Germinal center (tissue), 1 donor: ENCODE data around the gene NR2C1.

Experiments used
- DNase-seq: peaks from one replicate; pipeline ENCODE4 v3.0.0; 2012; ENCODE audit warnings: mixed read lengths, low spot score

Gene NR2C1

DNA sequence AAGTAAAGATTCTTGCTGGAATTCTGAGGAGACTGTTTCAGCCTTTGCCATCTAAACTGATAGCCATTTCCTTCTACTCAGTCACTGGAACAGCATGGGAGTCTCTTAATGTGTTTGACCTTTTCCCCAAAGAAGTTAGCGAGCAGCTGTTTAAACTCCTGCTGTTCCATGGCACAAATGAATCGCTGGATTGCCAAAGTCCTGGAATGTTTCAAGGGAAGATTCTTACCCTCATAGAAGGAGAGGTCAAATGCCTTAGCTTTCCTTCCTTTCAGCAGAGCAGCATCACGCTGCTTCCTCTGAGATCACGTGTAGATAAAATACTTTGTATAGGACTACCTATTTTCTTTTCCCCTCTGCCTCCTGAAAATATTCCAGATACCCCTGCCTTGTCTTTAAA lies 10.5 kb upstream of the NR2C1 start:
- no peak for DNase-seq

DNA sequence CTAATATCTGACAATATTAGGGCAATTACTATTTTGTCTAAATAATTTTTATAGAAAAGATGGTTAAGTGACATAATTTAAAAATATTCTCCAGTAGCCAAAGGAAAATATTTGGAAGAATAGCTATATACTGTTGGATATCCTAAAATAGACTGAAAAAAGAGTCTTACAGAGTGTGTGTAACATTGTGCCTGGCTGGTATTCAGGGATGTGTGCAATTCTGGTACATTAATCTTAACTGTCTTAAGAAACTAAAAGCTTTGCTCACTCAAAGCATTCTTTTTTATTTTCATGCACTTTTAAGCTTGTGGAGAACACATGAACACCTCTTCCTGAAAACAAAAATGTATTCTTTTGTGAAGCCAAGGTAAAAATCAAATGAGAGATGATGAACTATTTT lies 10.1 kb upstream of the NR2C1 start:
- no peak for DNase-seq

DNA sequence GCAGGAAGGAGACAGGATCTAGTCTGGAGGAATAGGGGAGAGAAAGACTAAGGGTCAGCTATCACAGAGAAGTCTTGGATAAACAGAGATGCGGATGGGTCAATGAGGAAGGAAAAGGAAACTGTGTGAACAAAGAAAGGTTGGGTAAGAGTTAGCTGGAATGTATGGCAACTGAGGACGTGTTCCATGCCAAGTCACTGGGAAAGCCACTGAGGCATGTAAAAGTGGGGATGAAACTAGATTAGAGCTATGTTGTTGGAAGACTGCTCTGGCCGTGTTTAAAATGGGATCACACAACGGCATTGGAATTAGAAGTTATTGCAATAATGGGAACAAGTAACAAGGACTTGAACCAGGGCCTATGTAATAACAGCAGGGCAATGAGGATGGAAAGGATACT lies 3.9 kb upstream of the NR2C1 start:
- DNase-seq = no peak

GRCh38 chr12:95074766-95075165 lies 1.3 kb upstream of the NR2C1 start:
- DNase-seq = no peak

DNA sequence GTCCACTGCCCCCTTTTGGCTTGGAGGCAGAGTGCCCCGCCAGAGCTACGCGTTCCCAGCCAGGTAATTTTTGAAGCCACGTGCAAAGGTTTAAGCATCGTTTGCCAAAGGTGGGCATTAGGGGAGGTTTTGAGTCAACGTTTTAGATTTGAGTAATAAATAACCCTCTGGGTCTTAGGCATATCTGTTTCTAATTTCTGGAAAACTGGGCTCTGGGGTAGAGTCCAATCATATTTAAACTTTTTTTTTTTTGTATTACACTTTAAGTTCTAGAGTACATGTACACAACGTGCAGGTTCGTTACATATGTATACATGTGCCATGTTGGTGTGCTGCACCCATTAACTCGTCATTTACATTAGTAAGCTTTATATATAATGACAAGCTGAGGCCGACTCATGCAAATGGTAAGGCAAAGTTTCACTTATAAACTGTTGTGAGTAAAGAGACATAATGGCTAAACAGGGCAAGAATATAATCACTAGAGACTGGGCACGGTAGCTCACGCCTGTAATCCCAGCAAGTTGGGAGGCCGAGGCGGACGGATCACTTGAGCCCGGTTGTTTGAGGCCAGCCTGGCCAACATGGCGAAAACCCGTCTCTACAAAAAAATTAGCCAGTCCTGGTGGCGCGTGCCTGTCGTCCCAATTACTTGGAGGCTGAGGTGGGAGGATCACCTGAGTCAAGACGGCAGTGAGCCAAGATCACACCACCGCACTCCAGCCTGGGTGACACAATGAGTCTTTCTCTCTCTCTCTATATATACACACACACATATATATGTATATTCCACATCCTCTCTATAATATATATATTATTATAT lies 491 bp upstream of the NR2C1 start:
- no peak for DNase-seq

DNA sequence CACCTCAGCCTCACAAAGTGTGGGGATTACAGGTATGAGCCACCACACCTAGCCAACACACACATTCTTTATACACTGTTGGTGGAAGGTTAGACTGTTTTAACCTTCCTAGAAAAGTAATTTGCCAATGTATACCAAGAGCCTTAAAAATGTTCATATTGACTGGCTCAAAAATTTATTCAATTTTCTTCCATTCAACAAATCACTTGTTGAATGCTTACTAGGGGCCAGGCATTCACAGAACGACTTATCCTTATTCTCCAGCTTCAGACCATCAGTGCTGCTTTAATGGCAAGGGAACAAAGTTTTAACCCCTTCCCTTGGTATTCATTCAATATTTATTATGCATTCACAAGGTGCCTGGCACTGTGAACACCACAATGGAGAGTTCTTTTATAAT lies 3.0 kb downstream of the NR2C1 start:
- DNase-seq = no peak

DNA sequence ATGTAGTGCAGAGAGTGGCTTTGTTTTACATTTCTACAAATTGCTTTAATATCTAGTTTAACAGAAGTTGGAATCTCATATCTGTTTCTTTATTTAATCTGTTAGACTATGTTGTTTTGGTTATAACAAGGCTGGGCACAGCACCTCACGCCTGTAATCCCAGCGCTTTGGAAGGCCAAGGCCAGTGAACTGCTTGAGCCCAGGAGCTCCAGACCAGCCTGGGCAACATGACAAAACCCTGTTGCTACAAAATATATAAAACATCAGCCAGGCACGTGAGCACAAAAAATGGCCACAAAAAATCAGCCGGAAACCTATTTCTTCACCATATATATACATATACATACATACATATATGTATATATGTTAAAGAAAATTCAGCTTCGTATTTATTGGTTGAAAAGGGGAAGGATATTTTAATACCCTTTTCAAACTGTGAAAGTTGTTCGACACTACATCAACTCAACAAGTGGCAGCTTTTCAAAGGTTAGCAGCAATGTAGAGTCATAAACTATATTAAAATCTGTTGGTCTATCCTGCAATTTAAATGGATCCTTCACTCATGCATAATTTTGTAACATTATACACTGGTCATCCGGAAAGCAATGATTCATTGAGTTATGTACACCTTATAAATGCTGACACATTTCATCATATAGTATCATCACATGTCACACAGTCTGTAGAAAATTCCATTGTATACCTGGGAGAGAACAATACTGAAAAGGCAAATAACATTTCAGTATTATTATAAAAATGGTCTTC lies 7.1 kb downstream of the NR2C1 start:
- no peak for DNase-seq

DNA sequence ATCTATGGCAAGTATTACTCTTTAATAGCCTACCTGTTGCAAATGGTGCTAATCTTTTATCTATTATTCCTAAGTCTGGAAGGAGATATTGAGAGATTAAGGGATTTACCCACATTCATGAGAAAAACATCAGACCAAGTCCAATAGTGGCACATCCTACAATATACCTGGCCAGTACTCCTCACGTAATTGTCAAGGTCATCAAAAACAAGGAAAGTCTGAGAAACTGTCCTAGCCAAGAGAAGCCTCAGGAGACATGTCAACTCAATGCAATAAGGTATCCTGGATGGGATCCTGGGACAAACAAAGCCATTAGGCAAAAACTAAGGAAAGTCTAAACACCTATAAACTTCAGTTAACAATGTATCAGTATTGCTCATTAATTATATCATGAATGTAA lies 12.5 kb downstream of the NR2C1 start:
- DNase-seq = no peak

- DNase-seq = no peak
These were observed 13.4 kb downstream of the NR2C1 start for GRCh38 chr12:95059984-95060383.

DNA sequence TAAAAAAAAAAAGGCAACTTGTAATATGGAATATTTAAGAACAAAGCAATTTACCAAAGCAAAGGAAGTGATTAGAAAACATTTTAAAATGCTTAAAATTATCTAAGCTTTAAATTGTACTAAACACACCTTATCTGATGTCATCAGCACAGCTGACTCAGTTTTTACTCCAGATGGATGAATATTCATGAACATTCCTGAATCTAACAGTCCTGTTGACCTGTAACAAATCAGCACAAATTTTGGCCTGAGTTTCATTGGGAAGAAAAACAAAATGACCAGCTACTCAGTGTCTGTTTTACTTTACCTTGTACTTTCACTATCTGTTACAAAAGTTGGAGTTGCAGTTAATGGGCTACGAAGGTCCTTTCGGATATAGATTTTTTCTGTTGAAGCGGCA lies 16.0 kb downstream of the NR2C1 start:
- no peak for DNase-seq

GRCh38 chr12:95055057-95055456 lies 18.4 kb downstream of the NR2C1 start:
- DNase-seq = no peak

DNA sequence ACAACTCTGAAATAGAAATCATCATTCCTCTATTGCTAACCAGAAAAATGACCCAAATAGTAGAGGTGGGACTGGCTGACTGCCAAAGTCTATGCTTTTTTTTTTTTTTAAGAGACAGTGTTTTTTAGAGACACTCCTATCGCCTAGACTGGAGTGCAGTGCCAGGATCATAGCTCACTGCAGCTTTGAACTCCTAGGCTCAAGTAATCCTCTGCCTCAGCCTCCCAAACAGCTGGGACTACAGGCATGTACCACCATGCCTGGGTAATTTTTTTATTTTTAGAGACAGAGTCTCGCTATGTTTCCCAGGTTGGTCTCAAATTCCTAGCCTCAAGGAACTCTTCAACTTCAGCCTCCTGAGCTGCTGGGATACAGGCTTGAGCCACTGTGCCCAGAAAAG lies 19.2 kb downstream of the NR2C1 start:
- DNase-seq = no peak

DNA sequence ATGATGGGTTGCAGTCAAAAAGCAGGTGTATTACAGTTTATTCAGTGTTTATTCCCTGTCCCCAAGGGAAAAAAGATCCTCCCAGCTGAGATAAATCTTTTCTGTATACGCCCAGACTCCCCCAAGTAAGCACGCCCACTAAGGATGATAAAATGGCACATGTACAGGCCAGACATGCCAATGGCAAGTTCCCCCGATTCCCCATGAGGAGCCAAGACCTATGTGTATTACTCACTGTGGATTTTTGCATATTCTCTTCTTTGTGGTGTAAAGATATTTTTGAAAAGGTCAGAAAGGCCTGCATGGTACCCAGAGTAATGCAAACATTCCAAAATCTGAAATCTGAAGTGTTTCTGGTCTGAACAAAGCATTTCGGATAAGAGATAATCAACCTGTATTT lies 22.2 kb downstream of the NR2C1 start:
- no peak for DNase-seq

- no peak for DNase-seq
These were observed 35.5 kb downstream of the NR2C1 start for GRCh38 chr12:95037906-95038305.

DNA sequence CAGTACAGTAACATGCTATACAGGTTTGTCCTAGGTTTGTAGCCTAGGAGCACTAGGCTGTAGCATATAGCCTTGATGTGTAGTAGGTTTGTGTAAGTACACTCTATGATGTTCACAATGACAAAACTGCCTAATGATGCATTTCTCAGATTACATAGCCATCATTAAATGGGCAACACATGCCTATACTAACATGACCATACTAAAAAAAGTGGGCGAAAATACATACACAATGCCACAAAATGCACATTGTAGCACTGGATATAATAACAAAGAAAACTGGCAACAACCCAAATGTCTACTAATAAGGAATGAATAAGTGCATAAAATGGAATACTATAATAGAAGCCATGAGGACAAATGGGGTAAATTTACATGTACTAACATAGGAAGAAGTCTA lies 38.7 kb downstream of the NR2C1 start:
- no peak for DNase-seq

DNA sequence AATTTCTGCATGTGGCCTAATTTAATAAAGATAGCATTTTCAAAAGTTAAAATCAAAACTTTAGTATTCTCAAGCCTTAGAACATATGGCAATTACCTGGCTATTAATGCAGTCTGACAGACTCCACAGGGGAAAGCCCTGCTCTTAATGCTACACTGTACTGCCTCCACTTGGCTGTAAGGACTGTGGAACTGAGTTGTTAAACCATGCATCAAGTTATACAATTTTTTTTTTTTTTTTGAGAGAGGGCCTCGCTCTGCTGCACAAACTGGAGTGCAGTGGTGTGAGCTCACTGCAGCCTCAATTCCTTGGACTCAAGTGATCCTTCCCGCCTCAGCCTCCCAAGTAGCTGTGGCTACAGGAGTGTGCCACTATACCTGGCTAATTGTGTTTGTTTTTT lies 50.9 kb downstream of the NR2C1 start:
- no peak for DNase-seq

DNA sequence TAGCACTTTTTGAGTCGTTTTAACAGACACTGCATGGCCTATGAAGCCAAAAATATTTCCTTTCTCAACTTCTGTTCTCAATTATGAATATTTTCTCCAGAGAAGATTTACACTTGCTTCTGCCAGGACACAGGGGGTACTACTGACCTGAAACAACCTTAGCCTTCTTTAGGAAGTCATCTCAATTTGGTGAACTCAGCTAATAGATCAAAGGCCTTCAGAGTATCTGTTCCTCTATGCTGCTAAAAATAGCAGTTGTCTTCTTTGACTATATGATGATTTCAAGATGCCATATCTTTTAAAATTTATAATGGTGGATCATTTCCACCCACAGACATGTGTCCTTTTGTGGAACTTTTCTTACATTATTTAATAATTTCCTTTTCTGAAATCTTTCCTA lies 55.9 kb downstream of the NR2C1 start:
- DNase-seq = no peak

GRCh38 chr12:95016120-95016519 lies 57.3 kb downstream of the NR2C1 start:
- DNase-seq = no peak

GRCh38 chr12:95014554-95014953 lies 58.9 kb downstream of the NR2C1 start:
- DNase-seq = no peak

DNA sequence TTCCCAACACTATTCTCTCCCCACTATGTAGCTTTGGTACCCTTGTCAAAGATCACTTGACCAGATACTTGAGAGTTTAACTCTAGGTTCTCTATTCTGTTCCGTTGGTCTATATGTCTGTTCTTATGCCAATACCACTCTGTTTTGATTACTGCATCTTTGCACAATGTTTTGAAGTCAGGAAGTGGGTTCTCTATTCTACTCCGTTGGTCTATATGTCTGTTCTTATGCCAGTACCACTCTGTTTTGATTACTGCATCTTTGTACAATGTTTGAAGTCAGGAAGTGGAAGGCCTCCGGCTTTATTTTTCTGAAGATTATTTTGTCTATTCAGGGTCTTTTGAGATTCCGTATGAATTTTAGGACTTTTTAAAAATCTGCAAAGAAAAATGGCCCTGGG lies 67.2 kb downstream of the NR2C1 start:
- DNase-seq = no peak

- DNase-seq = no peak
These were observed 68.8 kb downstream of the NR2C1 start for GRCh38 chr12:95004610-95005009.

- no peak for DNase-seq
These were observed 69.5 kb downstream of the NR2C1 start for GRCh38 chr12:95003921-95004272.

DNA sequence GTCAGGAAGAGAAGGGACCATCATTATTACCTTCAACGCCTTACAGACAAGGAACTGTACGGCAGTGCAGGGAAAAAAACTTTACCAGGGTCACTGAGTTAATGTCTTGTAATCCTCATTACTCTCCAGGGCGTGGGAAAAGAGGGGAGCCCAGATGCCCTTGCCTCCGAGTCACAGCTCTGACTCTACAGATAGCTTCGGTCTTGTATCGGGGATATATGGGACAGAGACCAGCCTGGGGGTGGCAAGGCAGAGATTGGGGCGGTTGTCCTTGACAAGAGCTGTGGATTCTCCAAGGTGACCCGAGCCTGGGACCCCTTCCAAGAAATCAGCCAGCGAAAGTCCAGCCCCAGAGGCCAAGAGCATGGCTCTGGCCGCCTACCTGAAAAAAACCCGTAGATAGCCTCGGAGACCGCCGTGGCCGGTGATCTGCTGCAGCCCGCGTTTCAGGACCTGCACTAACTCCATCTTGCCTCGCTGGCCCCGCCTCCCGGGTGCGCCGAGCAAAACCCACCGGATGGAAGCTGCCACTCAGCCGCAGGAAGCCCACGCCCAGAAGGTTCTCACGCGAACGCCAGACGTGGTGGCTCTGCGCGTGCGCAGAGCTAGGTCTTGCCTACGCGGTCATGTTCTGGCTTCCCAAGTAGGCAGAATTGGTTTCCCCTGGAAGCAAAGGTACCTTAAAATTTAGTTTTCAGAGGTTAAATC lies 70.1 kb downstream of the NR2C1 start, which contains the start of gene NDUFA12:
Gene NDUFA12, minus strand, starts transcription at position 485 of the 708 bp plus-strand sequence. Its CDS starts 17 bp downstream, at position 468.
- DNase-seq = peak; percentile 92
